ENCODE results near the gene SEC16A. TPM values are rescaled to one million over a fixed set of nuclear protein-coding genes. Genes with fewer than 3 reads are reported as not detected.

The SEC16A gene
- polyA plus RNA-seq, 6 donors from 2014 or later: 10.3 to 35.2 (median 20.0) TPM

- no peak overlapping the region for H3K4me3 Mint-ChIP-seq
These were observed 31.3 kb upstream of the SEC16A start for GRCh38 chr9:136514022-136514714.

DNA sequence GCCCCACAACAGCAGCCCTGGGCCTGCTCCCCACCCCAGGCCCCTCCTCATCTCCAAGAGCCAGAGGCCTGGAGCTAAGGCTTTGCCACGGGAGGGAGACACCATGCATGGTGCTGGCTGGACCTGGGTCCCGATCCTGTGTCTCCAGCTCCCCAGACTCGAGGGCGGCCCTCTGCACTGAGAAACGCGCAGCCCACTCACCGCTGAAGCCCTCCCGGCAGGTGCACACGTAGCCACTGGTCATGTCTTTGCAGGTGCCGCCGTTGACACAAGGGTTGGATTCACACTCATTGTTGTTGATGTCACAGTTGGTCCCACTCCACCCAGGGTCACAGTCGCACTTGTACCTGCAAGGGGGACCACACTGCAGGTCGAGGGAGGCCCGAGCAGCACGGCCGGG, 30.4 kb upstream of the SEC16A start:
- Mint-ChIP-seq H3K36me3 (no peaks in the 10 kb centered on the region), H3K4me1 (no peaks in the 10 kb centered on the region), H3K4me3 (no peak overlapping the region), H3K27ac (no peak overlapping the region), H3K27me3 (no peaks in the 10 kb centered on the region), H3K9me3 (no peaks in the 10 kb centered on the region)
- DNase-seq: no peak
- no peak for ATAC-seq (ENCODE audit: low read depth in 2 of 2)

More at GRCh38 chr9:136514022-136514714, 31.3 kb upstream of the SEC16A start:
- H3K27ac Mint-ChIP-seq: no peak overlapping the region
- H3K36me3 Mint-ChIP-seq: no peaks in the 10 kb centered on the region
- DNase-seq (no peak), ATAC-seq (ENCODE audit: low read depth in 2 of 2) (no peak)
- no peaks in the 10 kb centered on the region for H3K4me1 Mint-ChIP-seq
- no peaks in the 10 kb centered on the region for H3K9me3 Mint-ChIP-seq
- no peaks in the 10 kb centered on the region for H3K27me3 Mint-ChIP-seq

DNA sequence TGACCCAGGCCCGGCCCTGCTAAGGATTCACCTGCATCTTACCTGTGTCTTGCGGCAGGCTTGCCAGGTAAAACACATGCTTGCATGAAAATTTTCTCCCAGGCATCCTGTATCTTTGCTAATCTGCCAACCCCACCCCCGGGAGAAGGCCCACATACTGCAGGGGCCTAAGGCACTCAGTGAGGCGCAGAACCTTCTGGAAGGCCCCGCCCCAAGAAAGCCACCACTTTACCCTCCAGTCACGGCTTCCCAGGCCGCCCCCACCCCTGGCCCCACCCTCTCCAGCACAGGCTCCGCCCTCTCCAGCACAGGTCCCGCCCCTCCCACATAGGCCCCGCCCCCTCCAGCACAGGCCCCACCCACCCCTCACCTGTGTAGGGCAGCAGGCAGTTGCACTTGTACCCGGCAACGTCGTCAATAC, 29.8 kb upstream of the SEC16A start:
- Mint-ChIP-seq H3K4me1 (no peaks in the 10 kb centered on the region), H3K27ac (no peak overlapping the region), H3K36me3 (no peaks in the 10 kb centered on the region), H3K9me3 (no peaks in the 10 kb centered on the region), H3K4me3 (no peak overlapping the region), H3K27me3 (no peaks in the 10 kb centered on the region)
- DNase-seq (no peak), ATAC-seq (ENCODE audit: low read depth in 2 of 2) (peak; percentile 48 to 51)

- ATAC-seq (ENCODE audit: low read depth in 2 of 2): no peak
These were observed 29.1 kb upstream of the SEC16A start for GRCh38 chr9:136511670-136512592.

DNA sequence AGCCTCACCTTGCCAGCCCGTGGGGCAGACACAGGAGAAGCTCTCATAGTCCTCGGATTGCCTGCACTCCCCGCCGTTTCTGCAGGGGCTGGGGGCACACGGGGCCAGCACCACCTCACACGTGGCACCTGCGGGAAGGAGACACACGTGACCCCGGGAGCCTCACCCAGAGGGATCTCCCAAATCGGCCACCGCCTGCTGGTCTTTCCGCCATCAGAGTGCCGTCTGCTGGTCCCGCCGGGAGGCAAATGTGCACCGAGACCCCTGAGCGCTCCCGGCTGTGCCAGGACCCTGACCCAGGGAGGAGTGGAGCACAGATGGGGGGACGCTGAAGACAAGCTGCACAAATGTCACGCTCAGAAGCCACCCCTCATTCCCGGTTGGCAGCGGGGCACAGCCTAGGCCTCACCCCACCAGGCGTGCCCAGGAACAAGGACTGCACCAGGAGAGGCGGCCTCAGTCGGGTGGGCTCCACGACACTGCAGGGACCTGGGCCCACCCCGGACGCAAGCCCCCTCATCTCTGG, 28.4 kb upstream of the SEC16A start:
- H3K27me3 Mint-ChIP-seq: no peaks in the 10 kb centered on the region
- no peaks in the 10 kb centered on the region for H3K36me3 Mint-ChIP-seq
- ATAC-seq (ENCODE audit: low read depth in 2 of 2) (no peak), DNase-seq (no peak)
- H3K4me3 Mint-ChIP-seq: no peak overlapping the region
- no peak overlapping the region for H3K27ac Mint-ChIP-seq
- H3K9me3 Mint-ChIP-seq: no peaks in the 10 kb centered on the region
- H3K4me1 Mint-ChIP-seq: no peaks in the 10 kb centered on the region

More at GRCh38 chr9:136511670-136512592, 29.1 kb upstream of the SEC16A start:
- H3K27me3 Mint-ChIP-seq: no peaks in the 10 kb centered on the region
- H3K36me3 Mint-ChIP-seq: no peaks in the 10 kb centered on the region
- H3K4me3 Mint-ChIP-seq: no peak overlapping the region
- no peak for DNase-seq
- no peaks in the 10 kb centered on the region for H3K4me1 Mint-ChIP-seq
- no peaks in the 10 kb centered on the region for H3K9me3 Mint-ChIP-seq
- no peak overlapping the region for H3K27ac Mint-ChIP-seq

DNA sequence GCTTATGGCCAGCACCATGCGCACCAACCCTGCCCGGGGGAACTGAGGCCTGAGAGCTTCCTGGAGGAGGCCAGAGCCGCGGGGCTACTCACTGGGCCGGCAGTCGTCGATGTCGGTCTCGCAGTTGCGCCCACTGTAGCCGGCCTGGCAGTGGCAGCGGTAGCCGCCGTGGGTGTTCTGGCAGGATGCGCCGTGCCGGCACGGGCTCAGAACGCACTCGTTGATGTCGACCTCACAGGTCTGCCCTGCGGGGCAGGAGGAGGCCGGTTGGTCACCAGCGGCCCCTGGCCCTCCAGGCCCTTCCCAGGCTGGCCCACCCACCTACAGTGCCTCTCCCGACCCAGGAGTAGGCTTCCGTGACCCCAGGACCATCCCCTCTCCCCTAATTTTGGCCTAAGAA, 27.7 kb upstream of the SEC16A start:
- Mint-ChIP-seq H3K27me3 (no peaks in the 10 kb centered on the region), H3K9me3 (no peaks in the 10 kb centered on the region), H3K4me1 (no peaks in the 10 kb centered on the region), H3K4me3 (no peak overlapping the region), H3K36me3 (no peaks in the 10 kb centered on the region), H3K27ac (no peak overlapping the region)
- DNase-seq: no peak
- no peak for ATAC-seq (ENCODE audit: low read depth in 2 of 2)

- DNase-seq: no peak
- Mint-ChIP-seq H3K36me3 (no peaks in the 10 kb centered on the region), H3K4me1 (no peaks in the 10 kb centered on the region), H3K27ac (no peak overlapping the region), H3K27me3 (no peaks in the 10 kb centered on the region), H3K4me3 (no peak overlapping the region), H3K9me3 (no peaks in the 10 kb centered on the region)
- ATAC-seq (ENCODE audit: low read depth in 2 of 2): no peak
These were observed 26.7 kb upstream of the SEC16A start for GRCh38 chr9:136509549-136509948.

DNA sequence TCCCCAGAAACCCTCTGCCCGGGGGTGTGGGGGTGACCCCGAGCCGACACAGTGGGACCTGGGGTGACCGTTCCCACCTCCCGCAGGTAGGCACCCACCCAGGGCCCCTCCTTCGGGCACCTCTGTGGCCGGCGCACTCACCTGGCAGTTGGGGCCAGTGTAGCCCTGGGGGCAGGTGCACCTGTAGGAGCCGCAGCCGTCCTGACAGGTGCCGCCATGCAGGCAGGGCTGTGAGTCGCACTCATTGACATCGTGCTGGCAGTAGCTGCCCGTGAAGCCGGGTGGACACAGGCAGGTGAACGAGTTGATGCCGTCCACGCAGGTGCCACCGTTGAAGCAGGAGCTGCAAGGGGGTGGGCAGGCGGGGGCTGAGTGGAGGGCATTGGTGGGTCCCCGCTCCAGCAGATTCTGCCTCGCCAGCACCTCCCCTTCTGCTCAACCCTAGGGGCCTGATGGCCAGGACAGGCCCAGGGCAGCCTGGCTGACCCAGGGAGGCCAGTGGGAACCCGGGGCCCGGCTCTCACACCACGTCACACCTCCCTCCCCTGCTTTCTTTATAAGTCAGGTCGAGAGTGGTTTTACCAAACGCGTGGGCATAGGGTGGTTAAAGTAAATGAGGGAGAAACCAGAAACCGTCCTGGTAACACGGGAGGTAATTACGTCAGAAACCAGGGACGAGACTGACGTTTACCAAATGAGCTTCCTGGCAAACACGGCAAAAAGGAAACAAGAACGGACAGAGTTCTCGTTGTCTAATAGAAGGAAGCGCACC, 26.1 kb upstream of the SEC16A start:
- DNase-seq (no peak), ATAC-seq (ENCODE audit: low read depth in 2 of 2) (no peak)
- Mint-ChIP-seq H3K4me3 (no peak overlapping the region), H3K27me3 (no peaks in the 10 kb centered on the region), H3K36me3 (no peaks in the 10 kb centered on the region), H3K9me3 (no peaks in the 10 kb centered on the region), H3K27ac (peak overlapping the region in 1 of 6 donors; percentile 60), H3K4me1 (no peaks in the 10 kb centered on the region)

DNA sequence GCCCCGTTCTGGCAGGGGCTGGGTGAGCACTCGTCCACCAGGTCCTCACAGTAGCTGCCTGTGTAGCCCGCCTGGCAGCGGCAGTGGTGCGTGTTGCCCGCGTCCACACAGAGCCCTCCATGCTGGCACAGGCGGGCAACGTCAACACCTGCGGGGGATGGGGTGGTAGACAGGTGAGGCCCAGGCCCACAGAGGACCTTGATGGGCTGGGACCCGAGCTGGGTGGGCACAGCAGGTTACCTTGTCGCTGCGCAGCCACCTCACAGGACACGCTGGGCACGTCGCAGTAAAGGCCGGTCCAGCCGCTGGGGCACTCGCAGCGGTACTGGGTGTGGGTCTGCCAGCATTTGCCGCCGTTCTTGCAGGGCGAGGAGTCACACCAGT, 25.1 kb upstream of the SEC16A start:
- Mint-ChIP-seq H3K4me1 (no peaks in the 10 kb centered on the region), H3K36me3 (no peaks in the 10 kb centered on the region)
- ATAC-seq (ENCODE audit: low read depth in 2 of 2): no peak

DNA sequence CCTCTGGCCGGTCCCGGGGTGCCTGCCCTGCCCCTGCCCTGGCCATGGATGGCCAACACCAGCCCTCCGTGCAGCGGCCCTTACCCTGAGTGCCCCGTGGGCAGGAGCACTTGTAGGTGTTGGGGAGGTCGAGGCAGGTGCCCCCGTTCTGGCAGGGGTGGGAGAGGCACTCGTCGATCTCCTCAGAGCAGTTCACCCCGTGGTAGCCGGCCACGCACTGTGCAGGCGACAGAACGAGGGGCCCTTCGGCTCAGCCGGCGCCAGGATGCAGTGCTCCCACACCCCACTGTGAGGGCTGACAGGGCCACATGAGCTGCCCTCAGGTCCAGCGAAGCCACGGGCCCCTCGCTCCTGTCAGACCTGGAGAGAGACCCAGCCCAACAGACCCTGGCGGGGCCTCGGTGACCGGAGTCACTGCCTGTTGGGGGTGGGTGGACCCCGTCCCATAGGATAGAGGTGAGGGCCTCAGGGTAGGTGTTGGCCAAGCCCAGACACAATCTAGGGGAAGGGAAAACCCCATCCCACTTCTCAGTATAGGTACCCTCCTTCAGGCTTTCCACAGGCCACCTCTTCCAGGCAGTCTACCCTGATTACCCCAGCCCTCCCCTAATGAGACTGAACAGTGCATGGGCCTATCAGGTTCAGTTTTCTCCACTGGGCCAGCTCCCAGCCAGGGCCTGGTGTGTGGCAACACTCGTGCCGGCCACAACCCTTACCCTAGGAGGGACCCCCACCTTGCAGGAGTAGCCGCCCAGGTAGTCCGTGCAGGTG, 24.6 kb upstream of the SEC16A start:
- Mint-ChIP-seq H3K27ac (no peak overlapping the region), H3K36me3 (peaks cover 0 to 4% of the 10 kb centered on the region in 2 donors), H3K4me1 (no peaks in the 10 kb centered on the region), H3K4me3 (no peak overlapping the region), H3K9me3 (no peaks in the 10 kb centered on the region), H3K27me3 (no peaks in the 10 kb centered on the region)
- DNase-seq (no peak), ATAC-seq (ENCODE audit: low read depth in 2 of 2) (no peak)

More for the DNA sequence above, 25.1 kb upstream of the SEC16A start:
- Mint-ChIP-seq H3K9me3 (no peaks in the 10 kb centered on the region), H3K27ac (no peak overlapping the region), H3K4me3 (no peak overlapping the region), H3K27me3 (no peaks in the 10 kb centered on the region)
- DNase-seq: no peak

- no peak for DNase-seq
- Mint-ChIP-seq H3K9me3 (no peaks in the 10 kb centered on the region), H3K27me3 (no peaks in the 10 kb centered on the region), H3K27ac (no peak overlapping the region), H3K36me3 (peaks cover 0 to 4% of the 10 kb centered on the region in 2 donors), H3K4me3 (no peak overlapping the region), H3K4me1 (no peaks in the 10 kb centered on the region)
- ATAC-seq (ENCODE audit: low read depth in 2 of 2): no peak
These were observed 23.6 kb upstream of the SEC16A start for GRCh38 chr9:136506425-136506824.

GRCh38 chr9:136505406-136506403, 22.9 kb upstream of the SEC16A start:
- ATAC-seq (ENCODE audit: low read depth in 2 of 2): no peak
- Mint-ChIP-seq H3K27me3 (no peaks in the 10 kb centered on the region), H3K27ac (no peak overlapping the region)

More at GRCh38 chr9:136505406-136506403, 22.9 kb upstream of the SEC16A start:
- no peak for DNase-seq
- peaks cover 0 to 4% of the 10 kb centered on the region in 2 donors for H3K36me3 Mint-ChIP-seq
- no peaks in the 10 kb centered on the region for H3K4me1 Mint-ChIP-seq
- H3K4me3 Mint-ChIP-seq: no peak overlapping the region
- H3K9me3 Mint-ChIP-seq: no peaks in the 10 kb centered on the region

Data from naive B cell (primary cell).